AG04450 (cell line): ENCODE measurements around the gene SIMC1. TPM values are rescaled to one million over a fixed set of nuclear protein-coding genes. Genes with fewer than 3 reads are reported as not detected.
A peak's percentile ranks its signal among the peaks of the same experiment; 100 is the strongest.
"Not testable (repeated sequence)": the region's sequence is repeated elsewhere in the genome, so short reads cannot be mapped to it uniquely, and the experiment has no call there.

Source experiments
- CTCF ChIA-PET: fragments of 300-600, 350-600 bp; formaldehyde crosslinking; extraction: SDS; loops from one replicate; lab custom pipeline; 2022; ENCODE audit warnings: antibody characterized with exemption, inconsistent platforms; lab: Charles Lee
- POLR2A ChIA-PET: fragments of 350-600 bp; formaldehyde crosslinking; extraction: SDS; loops from one replicate; lab custom pipeline; 2021; ENCODE audit warnings: antibody characterized with exemption, inconsistent platforms; lab: Yijun Ruan, JAX
- DNase-seq: peaks from one replicate; pipeline ENCODE4 v3.0.0-alpha.2; 2011; ENCODE audit warnings: low read depth, low spot score
- H3K27ac ChIP-seq: one replicate; pipeline ENCODE4 v1.5.1; 2012; ENCODE audit warnings: low read depth, low read length, control low read depth
- H3K27me3 ChIP-seq: one replicate; pipeline ENCODE4 v1.6.0; 2012; ENCODE audit warnings: low read length; ENCODE audit not compliant: control insufficient read depth, insufficient read depth
- H3K4me3 ChIP-seq: 2 replicates; pipeline ENCODE4 v1.5.1; 2011; ENCODE audit warnings: mild to moderate bottlenecking, low read depth, low read length, control low read depth
- H3K9me3 ChIP-seq: 2 replicates; pipeline ENCODE4 v1.5.1; 2012; ENCODE audit warnings: low read length; ENCODE audit not compliant: control insufficient read depth, insufficient read depth
- CTCF ChIP-seq: IDR thresholded peaks from 2 replicates; pipeline ENCODE4 v1.5.1; 2011; ENCODE audit warnings: low read depth, low read length, control low read depth, inconsistent platforms
- polyA plus RNA-seq: library from polyadenylated mRNA; depleted of rRNA; stranded (reverse); fragments of >200 nt; gene quantifications from 2 replicates; pipeline ENCODE4 v1.2.3, GENCODE V29; 2011

SIMC1 gene
- polyA plus RNA-seq, 1 experiment = 7.7 TPM

GRCh38 chr5:176235155-176235554 is 3.1 kb upstream of the SIMC1 start:
- CTCF ChIA-PET, H3K27ac ChIP-seq, H3K27me3 ChIP-seq, H3K9me3 ChIP-seq, POLR2A ChIA-PET, H3K4me3 ChIP-seq: not testable (repeated sequence)
- peak; percentile 1 for DNase-seq
- TF ChIP-seq CTCF = peak; percentile 51

- CTCF ChIA-PET, H3K27ac ChIP-seq, H3K9me3 ChIP-seq, H3K27me3 ChIP-seq, DNase-seq, POLR2A ChIA-PET, H3K4me3 ChIP-seq: not testable (repeated sequence)
These were observed 540 bp downstream of the SIMC1 start for GRCh38 chr5:176238645-176239283.

DNA sequence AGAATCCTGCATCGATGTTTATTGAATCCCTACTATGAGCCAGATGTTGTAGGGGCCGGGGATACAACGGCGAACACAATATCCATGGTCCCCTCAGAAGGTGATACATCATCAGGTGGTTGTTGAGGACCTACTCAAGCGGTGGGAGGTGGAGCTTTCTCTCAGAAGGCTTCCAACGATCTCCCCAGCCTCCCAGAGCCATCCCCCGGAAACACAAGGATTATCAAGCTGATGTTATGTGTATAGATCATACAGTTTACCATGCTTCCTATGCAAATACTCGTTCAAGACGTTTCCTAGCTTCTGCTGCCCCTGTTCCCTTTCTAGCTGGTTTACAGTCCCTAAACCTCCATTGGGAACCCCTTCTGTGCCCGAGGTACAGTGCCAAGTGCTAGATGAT is 1.1 kb downstream of the SIMC1 start:
- H3K9me3 ChIP-seq, CTCF ChIA-PET, H3K4me3 ChIP-seq, H3K27ac ChIP-seq, POLR2A ChIA-PET, DNase-seq, H3K27me3 ChIP-seq: not testable (repeated sequence)

DNA sequence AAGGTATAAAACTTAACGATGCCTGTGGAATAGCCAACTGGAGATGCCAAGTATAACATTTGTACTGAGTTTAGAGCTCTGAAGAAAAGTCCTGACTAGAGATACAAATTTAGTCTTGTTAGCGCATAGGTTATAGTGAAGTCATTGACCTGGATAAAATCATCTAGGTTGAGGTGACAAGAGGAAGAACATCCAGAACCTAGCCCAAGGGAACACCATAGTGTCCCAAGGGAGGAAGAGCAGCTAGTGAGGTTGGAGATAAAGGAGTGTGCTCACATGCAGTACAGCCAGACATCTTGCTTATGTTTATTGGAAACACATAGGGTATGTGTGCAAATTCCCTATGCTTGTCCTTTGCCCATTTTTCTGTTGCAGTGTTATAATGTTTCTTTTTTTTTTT is 6.1 kb downstream of the SIMC1 start:
- POLR2A ChIA-PET, H3K27me3 ChIP-seq, H3K9me3 ChIP-seq, H3K27ac ChIP-seq, CTCF ChIA-PET, H3K4me3 ChIP-seq, DNase-seq: not testable (repeated sequence)

DNA sequence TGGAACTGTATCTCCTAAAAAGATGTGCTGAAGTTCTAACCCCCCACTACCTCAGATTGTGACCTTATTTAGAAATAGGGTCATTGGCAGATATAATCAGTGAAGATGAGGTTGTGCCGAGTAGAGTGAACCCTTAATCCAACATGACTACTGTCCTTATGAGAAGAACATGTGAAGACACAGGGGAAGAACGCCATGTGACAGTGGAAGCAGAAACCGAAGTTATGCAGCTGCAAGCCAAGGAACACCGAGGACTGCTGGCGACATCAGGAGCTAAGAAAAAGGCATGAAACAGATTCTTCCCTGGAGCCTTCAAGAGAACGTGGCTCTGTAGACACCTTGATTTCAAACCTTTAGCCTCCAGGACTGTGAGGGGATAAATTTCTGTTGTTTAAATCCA is 6.8 kb downstream of the SIMC1 start:
- H3K27ac ChIP-seq, CTCF ChIA-PET, DNase-seq, H3K27me3 ChIP-seq, H3K4me3 ChIP-seq, H3K9me3 ChIP-seq, POLR2A ChIA-PET: not testable (repeated sequence)

- DNase-seq, CTCF ChIA-PET, H3K9me3 ChIP-seq, POLR2A ChIA-PET, H3K27ac ChIP-seq, H3K4me3 ChIP-seq, H3K27me3 ChIP-seq: not testable (repeated sequence)
These were observed 7.3 kb downstream of the SIMC1 start for GRCh38 chr5:176245489-176245888.

- H3K27ac ChIP-seq, H3K4me3 ChIP-seq, CTCF ChIA-PET, H3K27me3 ChIP-seq, POLR2A ChIA-PET, H3K9me3 ChIP-seq, DNase-seq: not testable (repeated sequence)
These were observed 12.5 kb downstream of the SIMC1 start for GRCh38 chr5:176250691-176251090.

DNA sequence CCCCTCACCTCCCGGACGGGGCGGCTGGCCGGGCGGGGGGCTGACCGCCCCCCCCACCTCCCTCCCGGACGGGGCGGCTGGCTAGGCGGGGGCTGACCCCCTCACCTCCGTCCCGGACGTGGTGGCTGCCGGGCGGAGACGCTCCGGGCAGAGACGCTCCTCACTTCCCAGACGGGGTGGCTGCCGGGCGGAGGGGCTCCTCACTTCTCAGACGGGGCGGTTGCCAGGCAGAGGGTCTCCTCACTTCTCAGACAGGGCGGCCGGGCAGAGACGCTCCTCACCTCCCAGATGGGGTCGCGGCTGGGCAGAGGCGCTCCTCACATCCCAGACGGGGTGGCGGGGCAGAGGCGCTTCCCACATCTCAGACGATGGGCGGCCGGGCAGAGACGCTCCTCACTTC is 13.9 kb downstream of the SIMC1 start:
- H3K27ac ChIP-seq, CTCF ChIA-PET, POLR2A ChIA-PET, DNase-seq, H3K9me3 ChIP-seq, H3K27me3 ChIP-seq, H3K4me3 ChIP-seq: not testable (repeated sequence)

DNA sequence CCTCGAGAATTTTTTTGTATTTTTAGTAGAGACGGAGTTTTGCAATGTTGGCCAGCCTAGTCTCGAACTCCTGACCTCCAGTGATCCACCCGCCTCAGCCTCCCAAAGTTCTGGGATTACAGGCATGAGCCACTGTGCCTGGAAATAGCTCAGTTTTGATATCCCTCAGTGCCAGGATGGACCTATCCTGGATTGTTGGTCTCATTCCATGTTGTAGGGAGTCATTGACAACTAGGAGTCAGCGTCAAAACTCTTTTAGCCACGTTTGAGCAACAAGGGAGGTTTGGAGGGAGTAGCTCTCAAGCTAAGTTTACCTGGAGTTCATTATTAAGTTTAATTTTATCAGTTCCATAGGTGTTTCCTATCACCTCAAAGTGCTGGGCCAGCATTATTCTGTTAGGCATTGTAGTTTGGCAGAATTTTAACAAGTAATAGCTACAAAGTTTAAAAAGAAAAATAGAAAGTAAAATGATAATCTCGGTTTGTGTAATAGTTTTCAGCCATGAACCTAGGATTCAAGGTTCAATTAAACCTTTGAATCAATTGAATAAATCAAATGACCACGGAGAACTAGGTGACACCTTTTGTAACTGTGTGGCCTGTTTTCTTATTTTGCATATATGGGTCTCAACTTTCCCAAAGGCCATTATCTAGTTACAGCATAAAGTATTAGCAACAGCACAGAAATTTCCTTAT is 15.3 kb downstream of the SIMC1 start:
- H3K9me3 ChIP-seq, DNase-seq, POLR2A ChIA-PET, CTCF ChIA-PET, H3K27me3 ChIP-seq, H3K27ac ChIP-seq, H3K4me3 ChIP-seq: not testable (repeated sequence)

- DNase-seq, CTCF ChIA-PET, POLR2A ChIA-PET, H3K9me3 ChIP-seq, H3K4me3 ChIP-seq, H3K27me3 ChIP-seq, H3K27ac ChIP-seq: not testable (repeated sequence)
These were observed 15.8 kb downstream of the SIMC1 start for GRCh38 chr5:176254066-176254393.

- H3K27ac ChIP-seq, H3K27me3 ChIP-seq, CTCF ChIA-PET, POLR2A ChIA-PET, H3K4me3 ChIP-seq, H3K9me3 ChIP-seq, DNase-seq: not testable (repeated sequence)
These were observed 19.8 kb downstream of the SIMC1 start for GRCh38 chr5:176257871-176258505.
